NCI-H345 treated with DMSO at 0.1 percent for 48 hours (cell line): ENCODE results near the gene C4orf46.

Source experiments
- DNase-seq: peaks from one replicate; lab custom pipeline; 2025; ENCODE audit not compliant: unreplicated experiment; lab: John Stamatoyannopoulos, UW

Gene C4orf46

DNA sequence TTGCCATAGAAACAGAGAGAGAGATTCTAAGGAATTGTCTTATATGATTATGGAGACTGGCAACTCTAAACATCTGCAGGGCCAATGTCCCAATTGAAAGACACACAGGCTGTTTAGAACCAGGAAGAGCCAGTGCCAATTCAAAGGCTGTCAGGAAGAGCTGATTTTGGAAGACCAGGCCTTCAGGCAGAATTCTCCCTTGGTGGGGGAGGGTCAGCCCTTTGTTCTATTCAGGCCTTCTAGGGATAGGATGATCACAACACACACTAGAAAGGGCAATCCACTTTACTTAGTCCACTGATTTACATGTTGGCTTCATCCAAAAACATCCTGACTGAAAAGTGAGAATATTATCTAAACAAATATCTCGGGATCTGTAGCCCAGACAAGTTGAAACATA, 15.2 kb downstream of the C4orf46 start:
- DNase-seq, result no peak

DNA sequence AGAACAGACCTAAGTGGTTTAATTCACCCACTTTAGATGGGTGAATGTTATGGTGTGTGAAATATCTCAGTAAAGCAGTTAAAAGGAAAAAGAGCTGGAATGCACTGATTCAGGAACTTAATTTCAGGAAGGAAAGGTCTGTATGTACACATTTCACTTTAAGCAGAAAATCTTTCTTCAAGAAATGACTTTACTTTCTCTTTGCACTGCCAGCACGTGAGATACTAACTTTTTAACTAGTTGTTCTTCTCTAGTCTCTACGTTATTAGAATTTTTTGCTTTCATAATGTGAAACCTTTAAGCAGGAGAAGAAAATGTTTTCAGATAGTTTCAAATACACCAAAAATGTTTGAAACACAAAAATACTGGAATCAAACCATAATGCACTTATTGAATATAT, 18.8 kb downstream of the C4orf46 start:
- DNase-seq, result no peak

DNA sequence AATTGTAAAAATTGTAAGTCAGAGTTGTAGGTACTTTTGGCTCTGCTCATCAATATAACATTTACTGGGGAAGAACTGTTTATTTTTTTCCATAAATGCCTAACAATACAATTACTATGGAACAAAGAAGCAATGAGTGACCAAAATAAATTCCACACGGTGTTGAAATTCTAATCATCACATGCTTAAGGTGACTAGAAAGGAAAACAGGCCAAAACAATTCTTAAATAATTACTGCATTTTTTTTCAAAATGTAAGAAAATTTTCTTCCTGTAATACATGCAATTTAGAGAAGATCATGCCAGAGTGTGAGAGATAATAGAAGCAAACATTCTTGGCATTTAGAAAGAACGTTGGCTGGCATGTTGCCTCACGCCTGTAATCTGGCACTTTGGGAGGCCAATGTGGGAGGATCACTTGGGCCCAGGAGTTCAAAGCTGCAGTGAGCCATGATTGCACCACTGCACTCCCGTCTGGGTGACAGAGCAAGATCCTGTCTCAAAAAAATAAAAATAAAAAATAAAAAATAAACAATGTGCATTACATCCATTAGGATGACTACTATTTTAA, 22.5 kb downstream of the C4orf46 start:
- DNase-seq, result no peak

DNA sequence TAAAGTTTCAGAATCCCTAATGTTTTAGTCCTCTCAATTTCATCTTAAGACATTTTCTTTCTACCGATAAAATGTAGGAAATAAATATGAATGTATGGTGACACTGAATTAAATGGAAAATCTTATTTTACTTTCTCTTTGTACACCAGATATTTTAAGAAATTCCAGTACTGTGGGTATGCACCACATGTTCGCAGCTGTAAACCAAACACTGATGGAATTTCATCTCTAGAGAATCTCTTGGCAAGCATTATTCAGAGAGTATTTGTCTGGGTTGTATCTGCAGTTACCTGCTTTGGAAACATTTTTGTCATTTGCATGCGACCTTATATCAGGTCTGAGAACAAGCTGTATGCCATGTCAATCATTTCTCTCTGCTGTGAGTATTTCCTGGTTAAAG, 26.9 kb downstream of the C4orf46 start:
- no peak for DNase-seq

DNA sequence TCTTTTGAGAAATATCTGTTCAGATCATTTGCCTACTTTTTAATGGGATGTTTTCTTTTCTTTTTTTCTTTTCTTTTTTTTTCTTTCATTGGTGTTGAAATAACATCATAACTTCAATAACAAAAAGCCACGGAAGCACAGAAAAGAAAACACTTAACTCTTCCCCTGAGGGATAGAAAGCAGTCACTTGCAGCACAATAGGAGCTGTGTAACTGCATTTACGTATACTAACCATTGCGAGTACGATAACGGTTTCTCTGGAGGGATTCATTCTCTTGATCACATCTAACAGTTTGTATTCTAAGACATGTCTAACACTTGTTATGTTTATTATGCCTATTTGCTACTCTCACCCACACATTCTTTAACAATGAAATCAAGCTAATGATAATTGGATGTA, 27.3 kb downstream of the C4orf46 start:
- DNase-seq, result no peak

DNA sequence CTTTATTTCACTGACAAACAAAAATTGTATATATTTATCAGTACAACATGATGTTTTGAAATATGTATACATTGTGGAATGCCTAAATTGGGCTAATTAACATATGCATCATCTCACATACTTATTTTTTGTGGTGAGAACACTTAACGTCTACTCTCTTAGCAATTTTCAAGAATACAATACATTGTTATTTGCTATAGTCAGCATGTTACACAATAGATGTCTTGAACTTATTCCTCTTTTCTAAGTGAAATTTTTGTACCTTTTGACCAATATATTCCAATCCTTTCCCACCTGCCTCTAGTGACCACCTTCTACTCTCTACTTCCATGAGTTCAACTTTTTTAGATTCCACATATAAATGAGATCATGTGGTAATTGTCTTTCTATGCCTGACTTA, 35.1 kb downstream of the C4orf46 start:
- DNase-seq, result no peak

DNA sequence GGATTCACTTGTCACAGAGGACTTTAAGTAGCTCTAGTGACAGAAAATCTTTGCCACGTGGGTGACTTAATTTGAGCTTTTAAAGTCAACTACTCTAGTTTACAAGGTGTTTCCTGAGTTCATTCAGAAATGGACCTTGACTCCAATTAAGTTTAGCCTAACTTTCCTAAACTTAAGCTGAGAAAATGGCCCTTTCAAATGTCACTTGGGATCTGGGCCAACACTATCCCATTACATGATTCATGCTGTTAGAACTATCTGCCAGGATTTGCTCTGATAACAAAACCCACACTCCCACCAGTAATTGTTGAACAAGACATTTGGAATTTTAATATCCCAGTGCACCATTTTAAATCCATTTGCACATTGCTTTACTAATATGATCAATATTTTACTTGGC, 40.8 kb downstream of the C4orf46 start:
- no peak for DNase-seq

DNA sequence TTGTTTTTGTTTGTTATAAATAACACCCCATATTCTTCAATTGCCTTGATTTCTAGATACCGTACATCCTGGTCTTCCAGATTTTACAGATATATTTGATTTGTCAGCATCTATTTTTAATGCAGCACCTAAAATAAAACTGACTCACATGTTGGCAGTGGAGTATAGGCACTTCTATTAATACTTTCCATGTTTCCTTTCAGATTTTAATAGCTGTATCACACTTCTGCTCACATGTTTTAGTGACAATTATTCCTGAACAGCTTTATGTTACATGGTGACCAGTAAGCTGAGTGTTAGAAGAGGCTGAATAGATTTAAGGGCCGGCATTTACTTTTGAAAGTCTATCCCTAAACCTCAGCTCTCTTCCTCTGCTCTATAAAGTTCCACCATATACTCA, 46.1 kb downstream of the C4orf46 start:
- no peak for DNase-seq

DNA sequence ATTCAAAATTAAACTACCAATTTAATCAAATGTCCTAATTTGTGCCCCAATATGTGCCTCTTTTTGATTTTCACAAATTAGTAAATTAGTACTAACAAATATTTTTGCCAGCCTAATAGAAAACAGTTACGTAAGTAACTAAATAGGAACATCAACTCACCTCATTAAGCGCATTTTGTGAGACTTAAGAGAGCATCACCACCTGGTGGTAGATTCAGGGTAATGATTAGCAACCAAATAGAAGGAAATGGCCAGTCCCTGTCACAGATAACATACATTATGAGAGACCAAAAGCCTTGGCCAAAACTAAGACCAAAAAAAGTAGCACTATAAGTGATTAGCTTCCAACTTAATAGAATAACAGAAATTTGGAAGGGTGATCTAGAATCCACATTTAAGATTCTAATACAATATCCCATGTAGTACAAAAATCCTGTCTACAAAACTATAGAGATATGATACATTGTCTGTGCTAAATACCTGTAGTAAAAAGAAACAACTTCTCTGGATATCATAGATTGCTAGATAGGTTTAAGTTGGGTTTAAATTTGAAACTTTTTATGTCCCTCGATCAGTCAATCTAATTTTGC, 46.7 kb downstream of the C4orf46 start:
- DNase-seq, result peak; percentile 33

DNA sequence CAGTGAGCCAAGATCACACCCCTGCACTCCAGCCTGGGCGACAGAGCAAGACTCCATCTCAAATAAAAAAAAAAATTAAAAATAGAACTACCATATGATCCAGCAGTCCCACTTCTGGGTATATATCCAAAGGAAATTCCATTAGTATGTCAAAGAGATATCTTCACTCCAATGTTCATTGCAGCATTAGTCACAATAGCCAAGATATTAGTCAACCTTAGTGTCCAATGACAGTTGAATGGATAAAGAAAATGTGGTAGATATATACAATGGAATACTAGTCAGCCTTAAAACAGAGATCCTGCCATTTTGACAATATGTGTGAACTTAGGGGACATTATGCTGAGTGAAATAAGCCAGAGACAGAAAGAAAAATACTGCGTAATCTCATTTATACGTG, 49.4 kb downstream of the C4orf46 start:
- DNase-seq, result no peak

DNA sequence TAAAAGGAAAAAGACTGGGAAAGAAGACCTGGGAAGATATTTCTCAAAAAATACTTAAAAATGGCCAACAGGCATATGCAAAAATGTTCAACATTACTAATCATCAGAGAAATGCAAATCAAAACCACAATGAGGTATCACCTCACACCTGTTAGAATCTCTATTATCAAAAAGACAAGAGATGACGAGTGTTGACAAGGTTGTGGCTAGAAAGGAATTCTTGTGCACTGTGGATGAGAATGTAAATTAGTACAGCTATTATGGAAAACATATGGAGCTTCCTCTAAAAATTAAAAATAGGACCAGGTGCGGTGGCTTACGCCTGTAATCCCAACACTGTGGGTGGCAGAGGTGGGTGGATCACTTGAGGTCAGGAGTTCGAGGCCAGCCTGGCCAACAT, 50.0 kb downstream of the C4orf46 start:
- no peak for DNase-seq

DNA sequence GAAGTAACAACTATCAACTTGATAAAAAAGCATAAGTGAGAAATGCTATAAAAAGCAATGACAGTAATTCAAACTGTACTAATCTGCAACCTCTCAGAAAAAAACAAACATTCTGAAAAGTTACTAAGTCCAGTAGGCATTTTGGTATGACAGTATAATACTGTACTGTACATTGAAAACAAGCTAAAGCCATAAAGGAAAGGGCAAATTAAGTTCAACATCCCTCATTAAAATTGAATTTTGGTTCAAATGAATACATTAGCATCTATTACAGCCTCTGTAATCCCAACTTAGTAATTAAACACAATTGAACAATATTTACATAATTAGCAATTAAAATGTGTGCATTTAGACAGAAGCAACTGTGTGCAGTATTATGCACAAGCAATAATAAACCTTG, 53.7 kb downstream of the C4orf46 start:
- no peak for DNase-seq
